Astrocyte (in vitro differentiated cells and primary cell): Measurements from ENCODE around the gene LRRC45. TPM values are rescaled to one million over a fixed set of nuclear protein-coding genes. Genes with fewer than 3 reads are reported as not detected.

Experiments
- DNase-seq: peaks from one replicate; pipeline ENCODE4 v3.0.0-alpha.2; 2010; ENCODE audit warnings: low read depth
- FAIRE-seq: peaks from 2 replicates; lab custom pipeline; 2011; peaks lifted over from hg19 to GRCh38; lab: Jason Lieb, UNC
- H2AFZ ChIP-seq: 2 replicates; pipeline ENCODE4 v1.6.0; 2012; ENCODE audit warnings: low read depth, low read length, inconsistent platforms
- H3K27ac ChIP-seq: 2 replicates; pipeline ENCODE4 v1.5.1; 2011; ENCODE audit warnings: low read depth, low read length, inconsistent platforms
- H3K27me3 ChIP-seq: 2 replicates; pipeline ENCODE4 v1.6.0; 2011; ENCODE audit warnings: low read length, inconsistent platforms; ENCODE audit not compliant: insufficient read depth
- H3K36me3 ChIP-seq: 2 replicates; pipeline ENCODE4 v1.5.1; 2011; ENCODE audit warnings: low read length, inconsistent platforms; ENCODE audit not compliant: insufficient read depth
- H3K4me1 ChIP-seq: 2 replicates; pipeline ENCODE4 v1.5.1; 2011; ENCODE audit warnings: low read length, inconsistent platforms; ENCODE audit not compliant: insufficient read depth
- H3K4me2 ChIP-seq: 2 replicates; pipeline ENCODE4 v1.6.0; 2012; ENCODE audit warnings: low read length, inconsistent platforms
- H3K4me3 ChIP-seq: 2 replicates; pipeline ENCODE4 v1.5.1; 2011; ENCODE audit warnings: low read depth, mild to moderate bottlenecking, low read length, inconsistent platforms; ENCODE audit not compliant: insufficient read depth
- H3K79me2 ChIP-seq: 2 replicates; pipeline ENCODE4 v1.6.0; 2012; ENCODE audit warnings: mild to moderate bottlenecking, low read length, inconsistent platforms; ENCODE audit not compliant: insufficient read depth
- H3K9ac ChIP-seq: 2 replicates; pipeline ENCODE4 v1.6.0; 2012; ENCODE audit warnings: mild to moderate bottlenecking, low read length, inconsistent platforms
- H3K9me3 ChIP-seq: 2 replicates; pipeline ENCODE4 v1.5.1; 2012; ENCODE audit warnings: low read depth, mild to moderate bottlenecking, low read length, inconsistent platforms; ENCODE audit not compliant: insufficient read depth
- H4K20me1 ChIP-seq: 2 replicates; pipeline ENCODE4 v1.6.0; 2012; ENCODE audit warnings: low read length, inconsistent platforms; ENCODE audit not compliant: insufficient read depth
- H3K27ac Mint-ChIP-seq: one replicate; pipeline ENCODE4 v1.8.0; 2021; ENCODE audit warnings: mild to moderate bottlenecking, mixed read lengths; ENCODE audit not compliant: unreplicated experiment
- H3K27me3 Mint-ChIP-seq: one replicate; pipeline ENCODE4 v1.8.0; 2021; ENCODE audit warnings: low read depth, mixed read lengths; ENCODE audit not compliant: unreplicated experiment
- H3K36me3 Mint-ChIP-seq: one replicate; pipeline ENCODE4 v1.8.0; 2021; ENCODE audit warnings: low read depth, mixed read lengths; ENCODE audit not compliant: unreplicated experiment
- H3K4me1 Mint-ChIP-seq: one replicate; pipeline ENCODE4 v1.8.0; 2021; ENCODE audit warnings: low read depth, mixed read lengths; ENCODE audit not compliant: unreplicated experiment
- H3K4me3 Mint-ChIP-seq: one replicate; pipeline ENCODE4 v1.8.0; 2021; ENCODE audit warnings: mild to moderate bottlenecking, moderate library complexity, mixed read lengths; ENCODE audit not compliant: unreplicated experiment
- H3K9me3 Mint-ChIP-seq: one replicate; pipeline ENCODE4 v1.8.0; 2021; ENCODE audit warnings: mild to moderate bottlenecking, mixed read lengths; ENCODE audit not compliant: unreplicated experiment
- EZH2 ChIP-seq: IDR thresholded peaks from 2 replicates; pipeline ENCODE4 v1.6.1; 2012; ENCODE audit warnings: mild to moderate bottlenecking, low read length, inconsistent platforms; ENCODE audit not compliant: insufficient read depth
- total RNA-seq: library from RNA; stranded (reverse); gene quantifications from 2 replicates; pipeline ENCODE4 v1.2.1, GENCODE V29; 2021
- TF ChIP-seq, protein P1 (sequence below): IDR thresholded peaks from 2 replicates; pipeline ENCODE4 v1.5.1; 2011; ENCODE audit warnings: low read depth, mild to moderate bottlenecking, inconsistent platforms, low read length, moderate library complexity; ENCODE audit not compliant: insufficient read depth

The LRRC45 gene
- total RNA-seq, 1 donor from 2014 or later: 6.6 TPM

DNA sequence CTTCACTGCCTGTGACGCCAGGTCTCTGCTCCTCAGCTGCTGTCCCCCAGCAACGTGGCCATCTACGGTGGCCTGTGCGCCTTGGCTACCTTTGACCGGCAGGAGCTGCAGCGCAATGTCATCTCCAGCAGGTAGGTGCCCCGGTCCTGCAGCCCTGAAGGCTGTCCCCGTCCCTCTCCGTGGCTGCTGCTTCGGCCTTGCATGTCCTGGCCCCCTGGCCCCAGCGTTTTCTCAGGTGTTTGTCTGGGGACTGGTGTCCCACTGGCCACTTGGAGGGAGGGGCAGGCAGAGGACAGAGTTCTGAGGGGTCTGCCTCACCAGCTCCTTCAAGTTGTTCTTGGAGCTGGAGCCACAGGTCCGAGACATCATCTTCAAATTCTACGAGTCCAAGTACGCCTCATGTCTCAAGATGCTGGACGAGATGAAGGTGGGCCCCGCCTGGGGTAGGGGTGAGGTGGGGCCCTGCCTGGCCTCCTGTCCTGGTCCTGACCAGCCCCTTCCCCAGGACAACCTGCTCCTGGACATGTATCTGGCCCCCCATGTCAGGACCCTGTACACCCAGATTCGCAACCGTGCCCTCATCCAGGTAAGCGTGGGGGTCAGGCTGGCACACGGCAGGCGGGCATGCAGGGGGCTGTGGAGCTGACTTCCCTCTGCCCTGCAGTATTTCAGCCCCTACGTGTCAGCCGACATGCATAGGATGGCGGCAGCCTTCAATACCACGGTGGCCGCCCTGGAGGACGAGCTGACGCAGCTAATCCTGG, 33.0 kb downstream of the LRRC45 start:
- no peaks in the 10 kb centered on the region for H3K27me3 Mint-ChIP-seq
- H3K4me3 ChIP-seq: no peak overlapping the region
- H3K9ac ChIP-seq: no peak overlapping the region
- H3K4me2 ChIP-seq: no peak overlapping the region
- FAIRE-seq (no peak), DNase-seq (no peak)
- no peaks in the 10 kb centered on the region for H3K4me1 Mint-ChIP-seq
- H3K4me1 ChIP-seq: peaks cover 9% of the 10 kb centered on the region
- peaks cover 34% of the 10 kb centered on the region for H3K79me2 ChIP-seq
- no peak overlapping the region for H3K4me3 Mint-ChIP-seq
- no peaks in the 10 kb centered on the region for H3K27me3 ChIP-seq
- peaks cover 3% of the 10 kb centered on the region for H3K36me3 Mint-ChIP-seq
- TF ChIP-seq, protein P1, sequence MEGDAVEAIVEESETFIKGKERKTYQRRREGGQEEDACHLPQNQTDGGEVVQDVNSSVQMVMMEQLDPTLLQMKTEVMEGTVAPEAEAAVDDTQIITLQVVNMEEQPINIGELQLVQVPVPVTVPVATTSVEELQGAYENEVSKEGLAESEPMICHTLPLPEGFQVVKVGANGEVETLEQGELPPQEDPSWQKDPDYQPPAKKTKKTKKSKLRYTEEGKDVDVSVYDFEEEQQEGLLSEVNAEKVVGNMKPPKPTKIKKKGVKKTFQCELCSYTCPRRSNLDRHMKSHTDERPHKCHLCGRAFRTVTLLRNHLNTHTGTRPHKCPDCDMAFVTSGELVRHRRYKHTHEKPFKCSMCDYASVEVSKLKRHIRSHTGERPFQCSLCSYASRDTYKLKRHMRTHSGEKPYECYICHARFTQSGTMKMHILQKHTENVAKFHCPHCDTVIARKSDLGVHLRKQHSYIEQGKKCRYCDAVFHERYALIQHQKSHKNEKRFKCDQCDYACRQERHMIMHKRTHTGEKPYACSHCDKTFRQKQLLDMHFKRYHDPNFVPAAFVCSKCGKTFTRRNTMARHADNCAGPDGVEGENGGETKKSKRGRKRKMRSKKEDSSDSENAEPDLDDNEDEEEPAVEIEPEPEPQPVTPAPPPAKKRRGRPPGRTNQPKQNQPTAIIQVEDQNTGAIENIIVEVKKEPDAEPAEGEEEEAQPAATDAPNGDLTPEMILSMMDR: no peak
- TF ChIP-seq EZH2: no peak
- H3K9me3 ChIP-seq: no peaks in the 10 kb centered on the region
- peaks cover 54% of the 10 kb centered on the region for H4K20me1 ChIP-seq
- H3K9me3 Mint-ChIP-seq: no peaks in the 10 kb centered on the region
- no peak overlapping the region for H2AFZ ChIP-seq
- peaks cover 3% of the 10 kb centered on the region for H3K36me3 ChIP-seq
- no peak overlapping the region for H3K27ac ChIP-seq
- H3K27ac Mint-ChIP-seq: no peak overlapping the region

DNA sequence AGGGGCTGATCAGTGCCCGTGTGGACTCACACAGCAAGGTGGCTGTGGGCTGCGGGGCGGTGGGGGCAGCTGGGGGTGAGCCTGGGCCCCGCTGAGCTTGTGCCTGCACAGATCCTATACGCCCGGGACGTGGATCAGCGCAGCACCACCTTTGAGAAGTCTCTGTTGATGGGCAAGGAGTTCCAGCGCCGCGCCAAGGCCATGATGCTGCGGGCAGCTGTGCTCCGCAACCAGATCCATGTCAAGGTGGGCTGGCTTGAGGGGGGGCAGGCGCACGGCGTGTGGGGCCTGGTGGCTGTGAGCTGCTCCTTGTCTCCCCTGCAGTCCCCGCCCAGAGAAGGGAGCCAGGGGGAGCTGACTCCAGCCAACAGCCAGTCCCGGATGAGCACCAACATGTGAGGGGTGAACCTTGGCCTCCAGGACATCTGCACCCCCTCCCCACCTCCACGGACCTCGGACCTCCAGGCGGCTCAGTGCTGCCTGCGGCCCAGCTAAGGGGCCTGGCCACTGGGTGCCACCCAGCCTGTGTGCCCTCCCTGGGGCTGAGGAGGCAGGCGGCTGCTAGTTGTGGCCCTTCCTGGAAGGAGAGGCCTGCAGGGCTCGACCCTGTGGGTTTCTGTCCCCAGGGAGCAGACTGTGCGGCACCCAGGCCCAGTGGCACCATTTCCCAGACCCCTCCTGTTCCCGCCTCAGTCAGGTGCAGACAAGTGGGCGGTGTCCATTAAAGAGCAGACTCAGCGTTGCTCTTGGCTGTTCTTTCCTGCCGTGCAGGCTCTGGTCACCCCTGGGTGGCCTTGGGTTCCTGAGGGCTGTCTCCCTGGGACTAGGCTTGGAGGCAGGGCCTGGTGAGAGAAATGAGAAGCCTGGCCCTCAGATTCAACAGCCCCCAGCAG, 33.9 kb downstream of the LRRC45 start:
- no peaks in the 10 kb centered on the region for H3K4me1 Mint-ChIP-seq
- Histone ChIP-seq H3K4me3 (no peak overlapping the region), H3K4me1 (peaks cover 9% of the 10 kb centered on the region), H3K36me3 (peaks cover 5% of the 10 kb centered on the region), H4K20me1 (peaks cover 54% of the 10 kb centered on the region), H3K27me3 (no peaks in the 10 kb centered on the region), H3K9me3 (no peaks in the 10 kb centered on the region), H3K27ac (no peak overlapping the region), H3K79me2 (peaks cover 31% of the 10 kb centered on the region), H3K9ac (no peak overlapping the region), H2AFZ (no peak overlapping the region), H3K4me2 (no peak overlapping the region)
- FAIRE-seq (no peak), DNase-seq (no peak)
- H3K36me3 Mint-ChIP-seq: peaks cover 3% of the 10 kb centered on the region
- H3K9me3 Mint-ChIP-seq: no peaks in the 10 kb centered on the region
- H3K27ac Mint-ChIP-seq: no peak overlapping the region
- no peak overlapping the region for H3K4me3 Mint-ChIP-seq
- TF ChIP-seq, protein P1: no peak
- TF ChIP-seq EZH2: no peak
- no peaks in the 10 kb centered on the region for H3K27me3 Mint-ChIP-seq
